Breast epithelium (tissue), 4 donors: Measurements from ENCODE around the gene RTTN. TPM values are rescaled to one million over a fixed set of nuclear protein-coding genes. Genes with fewer than 3 reads are reported as not detected.
A peak's percentile ranks its signal among the peaks of the same experiment; 100 is the strongest.
"Not testable (repeated sequence)": the region's sequence is repeated elsewhere in the genome, so short reads cannot be mapped to it uniquely, and the experiment has no call there.

Source experiments
- DNase-seq, 2 donors: peaks; one replicate each; pipeline ENCODE4 v3.0.0-alpha.2; 2019; ENCODE audit warnings: low spot score in 2 of 2
- H3K27ac ChIP-seq, 2 donors: fragments of 200-600 bp; sonication (generic) in 1 of 2; one replicate each; pipeline ENCODE4 v1.5.1; 2016 to 2019; ENCODE audit warnings: mild to moderate bottlenecking in 1 of 2
- H3K27me3 ChIP-seq, 2 donors: fragments of 200-600 bp; sonication (generic) in 1 of 2; one replicate each; pipeline versions ENCODE4 v1.5.1 to v1.6.0; 2017 to 2019; ENCODE audit warnings: control low read depth in 1 of 2, mild to moderate bottlenecking in 1 of 2
- H3K36me3 ChIP-seq: fragments of 200-600 bp; one replicate; pipeline ENCODE4 v1.5.1; 2019
- H3K4me1 ChIP-seq, 2 donors: fragments of 200-600 bp; sonication (generic); one replicate each; pipeline ENCODE4 v1.5.1; 2016 to 2019; ENCODE audit warnings: control low read depth in 1 of 2
- H3K4me3 ChIP-seq, 3 donors: fragments of 200-600 bp; sonication (generic); 1 replicate in 2 of 3; 2 replicates in 1 of 3; pipeline ENCODE4 v1.5.1; 2016 to 2019; ENCODE audit warnings: mild to moderate bottlenecking in 3 of 3, moderate library complexity in 2 of 3
- H3K9me3 ChIP-seq, 2 donors: fragments of 200-600 bp; sonication (generic) in 1 of 2; one replicate each; pipeline ENCODE4 v1.5.1; 2016 to 2019; ENCODE audit warnings: control low read depth in 1 of 2
- CTCF ChIP-seq, 3 donors: fragments of 450-650 bp; IDR thresholded peaks; one replicate each; pipeline ENCODE4 v1.5.1; 2016 to 2017; ENCODE audit warnings: antibody characterized with exemption in 3 of 3, mild to moderate bottlenecking in 3 of 3, moderate library complexity in 3 of 3
- POLR2A ChIP-seq: fragments of 450-650 bp; IDR thresholded peaks from one replicate; pipeline ENCODE4 v1.6.1; 2016; ENCODE audit warnings: antibody characterized with exemption, mild to moderate bottlenecking, moderate library complexity
- POLR2AphosphoS5 ChIP-seq, 3 donors: sonication (generic); formaldehyde crosslinking; IDR thresholded peaks; one replicate each; pipeline ENCODE4 v1.6.1; 2017; ENCODE audit warnings: antibody characterized with exemption in 3 of 3
- intact Hi-C: fragments of 100-400 bp; cut with DNase I; formaldehyde crosslinking; loops from one replicate; pipeline ENCODE4 v1.15.1; 2023; ENCODE audit warnings: low total_unique reads
- total RNA-seq, 3 donors: library from RNA; depleted of rRNA; stranded (reverse); fragments of >200 nt; gene quantifications; one replicate each; pipeline ENCODE4 v1.1.0, GENCODE V29; 2016

Gene RTTN
- 10 to 100 TPM; 14.7 to 35.0 (median 29.8) TPM for total RNA-seq

- Histone ChIP-seq H3K36me3 (no peaks in the 10 kb centered on the region), H3K4me1 (no peaks in the 10 kb centered on the region), H3K27ac (peak within 1 kb of the TSS; percentile 95), H3K27me3 (no peaks in the 10 kb centered on the region), H3K9me3 (no peaks in the 10 kb centered on the region), H3K4me3 (peak within 1 kb of the TSS; percentile 71 to 73 (median 72))
- intact Hi-C loops: loop anchor here (10.0 kb wide), 1 partner anchor 239 kb away; no protein-coding TSS in a partner anchor
- peak; percentile 85 to 86 for DNase-seq
- TF ChIP-seq POLR2A: no peak
- peak; percentile 81 to 96 (median 88) for TF ChIP-seq POLR2AphosphoS5 (IDR thresholded peaks at IDR 0.05)
- TF ChIP-seq CTCF (IDR thresholded peaks at IDR 0.05): peak in 1 of 3 donors; percentile 21
These were observed at the start of gene RTTN for GRCh38 chr18:70205421-70206397. TSS of gene RTTN (minus strand) at chr18:70205687. CDS start at chr18:70205658, 29 bp downstream.

GRCh38 chr18:70250781-70251180 lies 45.3 kb upstream of the RTTN start:
- H3K4me1 ChIP-seq: no peaks in the 10 kb centered on the region
- no peak overlapping the region for H3K27ac ChIP-seq
- H3K9me3 ChIP-seq: no peaks in the 10 kb centered on the region
- DNase-seq: no peak
- H3K36me3 ChIP-seq: no peaks in the 10 kb centered on the region
- TF ChIP-seq POLR2AphosphoS5 (IDR thresholded peaks at IDR 0.05) (no peak), POLR2A (no peak), CTCF (IDR thresholded peaks at IDR 0.05) (no peak)
- H3K27me3 ChIP-seq: no peaks in the 10 kb centered on the region
- intact Hi-C loops: no loop called here
- no peak overlapping the region for H3K4me3 ChIP-seq

- DNase-seq, intact Hi-C loops, H3K9me3 ChIP-seq, H3K36me3 ChIP-seq, H3K4me3 ChIP-seq, H3K27ac ChIP-seq, H3K4me1 ChIP-seq, H3K27me3 ChIP-seq: not testable (repeated sequence)
These were observed 44.4 kb upstream of the RTTN start for GRCh38 chr18:70249861-70250260.

GRCh38 chr18:70249118-70249517 lies 43.6 kb upstream of the RTTN start:
- no peak for TF ChIP-seq POLR2AphosphoS5 (IDR thresholded peaks at IDR 0.05)
- TF ChIP-seq CTCF (IDR thresholded peaks at IDR 0.05): no peak
- TF ChIP-seq POLR2A: no peak
- H3K4me3 ChIP-seq: no peak overlapping the region
- no peak for DNase-seq
- no peaks in the 10 kb centered on the region for H3K4me1 ChIP-seq
- H3K27me3 ChIP-seq: no peaks in the 10 kb centered on the region
- no peak overlapping the region for H3K27ac ChIP-seq
- H3K36me3 ChIP-seq: no peaks in the 10 kb centered on the region
- H3K9me3 ChIP-seq: no peaks in the 10 kb centered on the region
- intact Hi-C loops: no loop called here

GRCh38 chr18:70246061-70246466 lies 40.6 kb upstream of the RTTN start:
- Histone ChIP-seq H3K27ac (no peak overlapping the region), H3K9me3 (no peaks in the 10 kb centered on the region), H3K27me3 (no peaks in the 10 kb centered on the region), H3K4me1 (no peaks in the 10 kb centered on the region), H3K36me3 (no peaks in the 10 kb centered on the region), H3K4me3 (no peak overlapping the region)
- TF ChIP-seq POLR2A (no peak), CTCF (IDR thresholded peaks at IDR 0.05) (no peak), POLR2AphosphoS5 (IDR thresholded peaks at IDR 0.05) (no peak)
- intact Hi-C loops: no loop called here
- DNase-seq: no peak
